ENCODE measurements around the gene PHYKPL. TPM values are rescaled to one million over a fixed set of nuclear protein-coding genes. Genes with fewer than 3 reads are reported as not detected.

Gene PHYKPL
- total RNA-seq, 1 donor from 2014 or later, result 29.2 TPM

- FAIRE-seq (no peak), DNase-seq (ENCODE audit: low read depth) (no peak)
- H3K4me3 ChIP-seq (ENCODE audit: low read depth, low read length), result no peak overlapping the region
- peaks cover 9% of the 10 kb centered on the region for H3K36me3 ChIP-seq (ENCODE audit: control insufficient read depth, insufficient read depth, low read length)
- H3K27me3 ChIP-seq (ENCODE audit: control insufficient read depth, insufficient read depth, low read length), result no peaks in the 10 kb centered on the region
- TF ChIP-seq CTCF (IDR thresholded peaks at IDR 0.05; ENCODE audit: insufficient read depth, low read length, severe bottlenecking), result no peak
Measured at GRCh38 chr5:178227138-178227659, 5.4 kb downstream of the PHYKPL start.

- Histone ChIP-seq H3K36me3 (ENCODE audit: control insufficient read depth, insufficient read depth, low read length) (peaks cover 7% of the 10 kb centered on the region), H3K4me3 (ENCODE audit: low read depth, low read length) (no peak overlapping the region), H3K27me3 (ENCODE audit: control insufficient read depth, insufficient read depth, low read length) (no peaks in the 10 kb centered on the region)
- no peak for TF ChIP-seq CTCF (IDR thresholded peaks at IDR 0.05; ENCODE audit: insufficient read depth, low read length, severe bottlenecking)
- DNase-seq (ENCODE audit: low read depth) (no peak), FAIRE-seq (no peak)
Measured at GRCh38 chr5:178225174-178225573, 7.4 kb downstream of the PHYKPL start.

- no peaks in the 10 kb centered on the region for H3K27me3 ChIP-seq (ENCODE audit: control insufficient read depth, insufficient read depth, low read length)
Measured at GRCh38 chr5:178224403-178224802, 8.2 kb downstream of the PHYKPL start.

GRCh38 chr5:178223828-178224335 lies 8.7 kb downstream of the PHYKPL start:
- peaks cover 1% of the 10 kb centered on the region for H3K36me3 ChIP-seq (ENCODE audit: control insufficient read depth, insufficient read depth, low read length)

More at GRCh38 chr5:178224403-178224802, 8.2 kb downstream of the PHYKPL start:
- peaks cover 3% of the 10 kb centered on the region for H3K36me3 ChIP-seq (ENCODE audit: control insufficient read depth, insufficient read depth, low read length)
- FAIRE-seq (no peak), DNase-seq (ENCODE audit: low read depth) (no peak)
- no peak for TF ChIP-seq CTCF (IDR thresholded peaks at IDR 0.05; ENCODE audit: insufficient read depth, low read length, severe bottlenecking)
- no peak overlapping the region for H3K4me3 ChIP-seq (ENCODE audit: low read depth, low read length)

GRCh38 chr5:178223196-178223773 lies 9.3 kb downstream of the PHYKPL start:
- H3K36me3 ChIP-seq (ENCODE audit: control insufficient read depth, insufficient read depth, low read length), result peaks cover 3% of the 10 kb centered on the region

More at GRCh38 chr5:178223828-178224335, 8.7 kb downstream of the PHYKPL start:
- FAIRE-seq (no peak), DNase-seq (ENCODE audit: low read depth) (no peak)
- Histone ChIP-seq H3K27me3 (ENCODE audit: control insufficient read depth, insufficient read depth, low read length) (no peaks in the 10 kb centered on the region), H3K4me3 (ENCODE audit: low read depth, low read length) (no peak overlapping the region)
- TF ChIP-seq CTCF (IDR thresholded peaks at IDR 0.05; ENCODE audit: insufficient read depth, low read length, severe bottlenecking), result no peak

More at GRCh38 chr5:178223196-178223773, 9.3 kb downstream of the PHYKPL start:
- no peak for TF ChIP-seq CTCF (IDR thresholded peaks at IDR 0.05; ENCODE audit: insufficient read depth, low read length, severe bottlenecking)
- no peaks in the 10 kb centered on the region for H3K27me3 ChIP-seq (ENCODE audit: control insufficient read depth, insufficient read depth, low read length)
- DNase-seq (ENCODE audit: low read depth) (no peak), FAIRE-seq (no peak)
- H3K4me3 ChIP-seq (ENCODE audit: low read depth, low read length), result no peak overlapping the region
